Measurements from ENCODE around the gene ITPR2.
"Not testable (repeated sequence)": the region's sequence is repeated elsewhere in the genome, so short reads cannot be mapped to it uniquely, and the experiment has no call there.

GRCh38 chr12:26433701-26434100, 399.3 kb downstream of the ITPR2 start:
- not testable (repeated sequence) for TF ChIP-seq CTCF (IDR thresholded peaks at IDR 0.05; ENCODE audit: control extremely low read depth in 1 of 3, insufficient read depth in 1 of 3, low read depth in 1 of 3, low read length in 3 of 3); BRCA1 (IDR thresholded peaks at IDR 0.05; ENCODE audit: low read depth, low read length); JUND (IDR thresholded peaks at IDR 0.05; ENCODE audit: low read length); CEBPB (IDR thresholded peaks at IDR 0.05; ENCODE audit: low read depth, low read length); POLR2A (IDR thresholded peaks at IDR 0.05; ENCODE audit: control extremely low read depth in 1 of 2, low read depth in 2 of 2, low read length in 2 of 2); SIN3A (conservative IDR thresholded peaks at IDR 0.05 in 1 of 2, IDR thresholded peaks at IDR 0.05 in 1 of 2; ENCODE audit: low read depth in 1 of 2, low read length in 2 of 2)
